ENCODE measurements around the gene IL2RA.
"Not testable (repeated sequence)": the region's sequence is repeated elsewhere in the genome, so short reads cannot be mapped to it uniquely, and the experiment has no call there.

IL2RA gene

GRCh38 chr10:6062101-6062771 lies at the start of gene IL2RA:
Gene IL2RA (minus strand): TSS chr10:6062367. CDS start chr10:6062151, 216 bp downstream.
- DNase-seq (ENCODE audit: low spot score): no peak

GRCh38 chr10:6110136-6110535 lies 48.0 kb upstream of the IL2RA start:
- DNase-seq (ENCODE audit: low spot score): no peak

- no peak for DNase-seq (ENCODE audit: low spot score)
These were observed 47.2 kb upstream of the IL2RA start for GRCh38 chr10:6109444-6109775.

DNA sequence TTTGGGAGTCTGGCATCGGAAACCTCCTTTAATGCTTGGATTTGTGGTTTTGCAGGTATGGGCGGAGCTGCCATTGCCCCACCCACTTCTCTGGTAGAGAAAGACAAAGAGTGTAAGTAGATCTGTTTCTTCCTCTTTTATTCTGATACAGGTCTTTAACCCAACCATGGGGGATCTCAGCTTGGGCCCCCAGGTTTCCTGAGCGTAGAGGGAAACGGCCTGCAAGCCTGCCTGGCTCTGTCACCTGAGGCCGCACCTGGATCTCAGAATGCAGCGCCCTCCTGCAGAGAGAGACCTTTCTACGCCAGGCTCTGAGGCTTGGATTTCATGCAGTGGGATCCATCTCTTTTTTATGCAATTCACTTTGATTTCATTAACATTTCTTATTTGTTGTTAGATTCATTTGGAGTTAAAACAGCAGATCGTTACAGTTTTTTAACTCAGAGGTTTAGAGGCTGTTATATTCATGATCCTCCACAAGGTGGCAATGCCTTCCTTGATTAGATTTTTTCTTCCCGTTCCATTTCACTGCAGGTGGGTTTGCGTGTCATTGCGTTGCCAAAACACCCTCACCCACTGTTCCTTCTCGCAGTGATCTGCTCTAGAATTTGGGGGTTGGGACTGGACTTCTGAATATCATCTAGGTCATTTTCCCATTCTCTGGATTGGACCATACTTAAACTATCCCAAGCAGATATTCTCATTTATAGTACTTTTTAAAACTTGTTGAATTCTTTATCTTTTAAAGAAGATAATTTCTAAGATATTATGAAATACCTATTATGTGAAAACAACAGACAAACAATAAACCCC lies 46.7 kb upstream of the IL2RA start:
- peak; percentile 68 for DNase-seq (ENCODE audit: low spot score)

GRCh38 chr10:6108072-6108471 lies 45.9 kb upstream of the IL2RA start:
- DNase-seq (ENCODE audit: low spot score): no peak

- DNase-seq (ENCODE audit: low spot score): not testable (repeated sequence)
These were observed 45.4 kb upstream of the IL2RA start for GRCh38 chr10:6107616-6108015.

DNA sequence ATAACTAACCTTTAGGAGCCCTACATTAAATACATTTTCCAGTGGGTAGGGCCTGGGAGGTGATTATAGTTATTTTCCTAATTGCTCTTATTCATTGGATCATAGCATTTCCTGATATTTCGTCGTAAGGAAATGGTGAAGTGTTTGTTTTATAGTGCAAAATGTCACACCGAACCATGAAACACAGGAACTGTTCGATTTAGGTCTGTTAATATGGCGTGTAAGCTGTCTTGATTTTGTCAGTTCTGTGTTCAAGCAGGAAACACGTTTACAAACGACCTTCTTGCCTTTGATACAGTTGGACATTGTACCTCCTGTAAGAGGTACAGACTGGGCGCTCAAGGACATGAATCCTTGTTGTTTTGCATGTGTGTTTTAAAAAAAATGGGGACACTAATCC lies 41.4 kb upstream of the IL2RA start:
- no peak for DNase-seq (ENCODE audit: low spot score)

- no peak for DNase-seq (ENCODE audit: low spot score)
These were observed 40.0 kb upstream of the IL2RA start for GRCh38 chr10:6102128-6102527.

GRCh38 chr10:6101181-6101580 lies 39.0 kb upstream of the IL2RA start:
- no peak for DNase-seq (ENCODE audit: low spot score)

GRCh38 chr10:6100370-6100769 lies 38.2 kb upstream of the IL2RA start:
- DNase-seq (ENCODE audit: low spot score): no peak

DNA sequence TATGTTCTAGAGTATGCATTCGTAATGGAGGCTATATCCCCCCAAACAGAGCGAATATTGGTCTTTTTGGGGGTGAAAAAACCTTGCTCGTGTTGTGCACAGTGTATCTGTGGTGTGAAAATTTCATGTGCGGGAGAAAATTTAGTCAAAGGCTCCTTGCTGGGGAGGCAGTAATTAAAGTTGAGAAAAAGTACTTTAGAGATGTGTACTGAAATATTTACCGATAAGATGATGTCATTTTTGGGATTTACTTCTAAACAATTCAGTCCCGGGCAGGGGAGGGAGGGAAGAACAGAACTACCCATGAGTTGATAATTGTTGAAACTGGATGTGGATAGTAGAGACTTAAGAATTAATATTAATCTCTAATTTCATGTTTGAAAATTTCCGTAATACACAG lies 36.0 kb upstream of the IL2RA start:
- DNase-seq (ENCODE audit: low spot score): no peak

DNA sequence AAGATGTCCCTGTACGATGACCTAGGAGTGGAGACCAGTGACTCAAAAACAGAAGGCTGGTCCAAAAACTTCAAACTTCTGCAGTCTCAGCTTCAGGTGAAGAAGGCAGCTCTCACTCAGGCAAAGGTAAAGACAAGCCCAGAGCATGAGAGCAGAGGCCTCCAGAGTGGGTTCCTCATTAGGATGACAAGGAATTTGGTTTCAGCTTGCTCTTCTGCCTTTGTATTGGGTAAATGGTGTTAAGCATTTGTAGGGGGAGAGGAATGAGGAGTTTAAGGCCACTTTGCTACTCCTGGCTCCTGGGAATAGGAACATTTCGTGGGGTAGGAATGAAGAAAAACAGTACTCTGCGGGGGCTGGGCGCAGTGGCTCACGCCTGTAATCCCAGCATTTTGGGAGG lies 34.9 kb upstream of the IL2RA start:
- DNase-seq (ENCODE audit: low spot score): no peak

DNA sequence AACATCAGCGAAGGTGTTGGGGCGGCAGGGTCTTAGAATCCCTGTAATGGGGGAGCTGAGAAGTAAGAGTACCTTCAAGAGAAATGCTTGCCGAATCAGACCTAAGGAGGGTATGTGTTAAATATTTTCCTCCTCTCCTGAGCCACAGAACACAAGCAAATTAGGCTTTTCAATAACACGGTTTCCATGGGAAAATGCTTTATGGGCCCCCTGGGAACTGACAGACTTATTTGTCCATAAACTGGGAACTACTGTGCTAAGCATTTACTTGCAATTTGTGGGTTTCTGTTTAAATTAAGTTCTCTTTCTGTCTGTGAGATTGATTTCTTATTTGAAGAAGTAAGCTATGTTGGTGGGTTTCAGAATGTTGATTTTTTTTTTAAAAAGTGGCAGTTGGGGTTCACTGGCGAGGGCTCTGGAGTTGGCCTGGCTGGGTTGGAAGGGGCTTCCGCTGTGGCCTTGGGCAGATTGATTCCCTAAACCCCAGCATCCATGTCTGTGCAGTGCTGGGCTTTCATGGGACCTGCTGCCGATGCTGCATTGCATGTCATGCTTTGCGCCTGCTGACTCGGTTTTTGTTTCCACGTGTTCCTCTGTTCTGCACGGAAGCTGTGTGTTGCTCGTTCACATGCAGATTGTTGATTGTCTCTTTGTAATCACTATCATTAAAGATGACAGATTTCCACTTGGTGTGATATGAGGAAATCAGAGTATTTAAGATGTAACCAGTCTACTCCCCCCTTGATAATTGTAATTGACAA lies 33.8 kb upstream of the IL2RA start:
- DNase-seq (ENCODE audit: low spot score): no peak

GRCh38 chr10:6092731-6093130 lies 30.6 kb upstream of the IL2RA start:
- DNase-seq (ENCODE audit: low spot score): no peak

- DNase-seq (ENCODE audit: low spot score): no peak
These were observed 29.5 kb upstream of the IL2RA start for GRCh38 chr10:6091630-6092029.

GRCh38 chr10:6089334-6090219 lies 27.4 kb upstream of the IL2RA start:
- peak; percentile 72 for DNase-seq (ENCODE audit: low spot score)

DNA sequence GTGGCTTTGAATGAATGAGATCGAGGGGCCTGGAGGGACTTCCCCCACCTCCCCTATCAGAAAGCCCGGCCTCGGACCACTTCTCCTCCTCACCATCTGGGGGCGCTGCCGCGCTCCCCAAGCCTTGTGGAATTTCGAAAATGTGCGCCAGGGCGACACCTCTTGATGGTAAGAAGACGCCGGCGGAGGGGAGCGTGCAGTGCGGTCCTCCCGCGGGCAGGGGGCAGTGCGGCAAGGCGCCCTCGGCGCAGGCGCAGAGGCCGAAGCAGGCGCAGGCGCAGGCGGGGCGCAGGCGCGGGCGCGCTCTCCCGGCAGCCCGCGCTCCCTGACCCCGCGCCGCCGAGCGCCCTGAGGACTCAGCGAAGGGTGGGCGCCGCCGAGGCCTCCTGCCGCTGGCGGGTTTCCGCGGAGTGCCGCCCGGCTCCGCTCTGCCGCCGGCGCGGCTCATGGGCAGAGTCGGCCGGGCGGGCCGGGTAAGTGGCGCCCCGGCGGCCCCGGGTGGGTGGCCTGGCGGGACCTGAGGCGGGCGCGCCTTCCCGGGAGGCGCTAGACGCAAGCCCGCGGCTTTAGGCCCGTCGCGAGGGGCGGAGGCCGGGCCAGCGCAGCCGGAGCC lies 26.7 kb upstream of the IL2RA start, which contains the start of gene RBM17:
Gene RBM17 (plus strand): TSS at position 314 of the 613 bp plus-strand sequence. CDS start 8,032 bp downstream, outside the sequence.
- DNase-seq (ENCODE audit: low spot score): peak; percentile 96

- peak; percentile 85 for DNase-seq (ENCODE audit: low spot score)
These were observed 24.4 kb upstream of the IL2RA start for GRCh38 chr10:6086375-6087233.

DNA sequence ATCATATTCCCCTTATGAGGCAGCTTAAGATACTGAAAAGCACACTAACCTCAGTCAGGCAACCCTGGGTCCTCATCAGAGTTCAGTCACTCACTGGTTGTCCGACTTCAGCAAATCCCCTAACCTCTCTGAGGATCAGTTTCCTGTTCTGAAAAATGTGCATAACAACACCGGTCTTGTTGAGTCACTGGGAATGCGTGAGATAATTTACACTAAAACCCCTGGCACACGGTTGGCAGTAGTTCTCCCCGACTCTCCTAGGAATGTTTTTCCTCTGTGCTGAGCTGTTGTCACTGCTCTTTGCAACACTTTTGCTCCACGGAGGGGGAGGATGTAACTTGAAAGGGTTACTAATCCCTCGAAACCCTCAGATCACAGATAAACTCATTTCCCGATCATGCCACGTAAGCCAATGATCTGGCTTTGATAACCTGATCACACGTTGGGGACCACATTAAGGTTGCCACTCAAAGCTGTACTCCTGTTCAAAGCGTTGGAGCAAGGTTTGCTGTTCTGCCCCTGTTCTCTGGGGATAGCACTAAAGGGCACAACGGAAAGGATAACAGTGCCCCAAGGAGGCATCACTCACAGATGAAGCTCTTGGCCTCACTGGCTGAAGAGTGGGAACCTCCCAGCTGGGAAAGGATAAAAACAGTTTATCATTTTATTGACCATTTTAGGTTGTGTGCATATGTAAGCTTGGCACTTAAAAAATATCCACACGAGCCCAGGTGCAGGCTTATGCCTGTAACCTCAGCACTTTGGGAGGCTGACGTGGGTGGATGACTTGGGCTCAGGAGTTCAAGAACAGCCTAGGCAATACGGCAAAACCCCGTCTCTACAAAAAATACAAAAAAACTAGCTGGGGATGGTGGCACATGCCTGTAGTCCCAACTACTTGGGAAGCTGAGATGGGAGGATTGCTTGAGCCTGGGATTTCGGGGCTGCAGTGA lies 21.6 kb upstream of the IL2RA start:
- DNase-seq (ENCODE audit: low spot score): no peak

Data from kidney tubule cell (primary cell).